Neural progenitor cell (in vitro differentiated cells): ENCODE results near the gene TBC1D20. TPM values are rescaled to one million over a fixed set of nuclear protein-coding genes. Genes with fewer than 3 reads are reported as not detected.

ENCODE experiments used
- DNase-seq: peaks from one replicate; pipeline ENCODE4 v3.0.0-alpha.2; 2016; ENCODE audit warnings: low spot score
- H2AFZ ChIP-seq: fragments of 200-600 bp; sonication (generic); replicated peaks from 2 replicates; pipeline ENCODE4 v1.6.1; 2016; ENCODE audit warnings: antibody characterized with exemption
- H3F3A ChIP-seq: fragments of 200-600 bp; sonication (generic); 2 replicates; pipeline ENCODE4 v1.6.1; 2016; ENCODE audit warnings: antibody characterized with exemption, low read depth
- H3K27ac ChIP-seq: fragments of 200-600 bp; sonication (generic); 2 replicates; pipeline ENCODE4 v1.5.1; 2016; ENCODE audit warnings: mild to moderate bottlenecking
- H3K27me3 ChIP-seq: fragments of 200-600 bp; sonication (generic); 2 replicates; pipeline ENCODE4 v1.6.1; 2016; ENCODE audit warnings: mild to moderate bottlenecking, moderate library complexity
- H3K36me3 ChIP-seq: fragments of 200-600 bp; sonication (generic); 2 replicates; pipeline ENCODE4 v1.5.1; 2016
- H3K4me1 ChIP-seq: fragments of 200-600 bp; sonication (generic); 2 replicates; pipeline ENCODE4 v1.6.1; 2016; ENCODE audit warnings: mixed run types
- H3K4me2 ChIP-seq: fragments of 200-600 bp; sonication (generic); 2 replicates; pipeline ENCODE4 v1.6.1; 2016
- H3K4me3 ChIP-seq: fragments of 200-600 bp; sonication (generic); 2 replicates; pipeline ENCODE4 v1.5.1; 2016
- H3K79me2 ChIP-seq: fragments of 200-600 bp; sonication (generic); 2 replicates; pipeline ENCODE4 v1.6.1; 2016; ENCODE audit warnings: low read depth
- H3K9ac ChIP-seq: fragments of 200-600 bp; sonication (generic); 2 replicates; pipeline ENCODE4 v1.6.1; 2016
- H3K9me3 ChIP-seq: fragments of 200-600 bp; sonication (generic); 2 replicates; pipeline ENCODE4 v1.5.1; 2016; ENCODE audit warnings: low read depth
- H4K20me1 ChIP-seq: fragments of 200-600 bp; sonication (generic); 2 replicates; pipeline ENCODE4 v1.6.1; 2016; ENCODE audit warnings: low read depth
- H3K27ac Mint-ChIP-seq: 3 replicates; pipeline ENCODE4 v1.8.0; 2021; ENCODE audit warnings: mixed read lengths
- H3K27me3 Mint-ChIP-seq: 2 replicates; pipeline ENCODE4 v1.8.0; 2022; ENCODE audit warnings: low read depth, mild to moderate bottlenecking, inconsistent platforms, moderate library complexity, mixed read lengths; ENCODE audit not compliant: insufficient read depth
- H3K36me3 Mint-ChIP-seq: 3 replicates; pipeline ENCODE4 v1.8.0; 2021; ENCODE audit warnings: mixed read lengths
- H3K4me1 Mint-ChIP-seq: 3 replicates; pipeline ENCODE4 v1.8.0; 2021; ENCODE audit warnings: mixed read lengths
- H3K4me3 Mint-ChIP-seq: 3 replicates; pipeline ENCODE4 v1.8.0; 2021; ENCODE audit warnings: mild to moderate bottlenecking, moderate library complexity, mixed read lengths
- H3K9me3 Mint-ChIP-seq: 3 replicates; pipeline ENCODE4 v1.8.0; 2020; ENCODE audit warnings: mixed read lengths
- CTCF ChIP-seq: fragments of 200-600 bp; sonication (generic); IDR thresholded peaks from 2 replicates; pipeline ENCODE4 v1.5.1; 2017; ENCODE audit warnings: antibody characterized with exemption, mild to moderate bottlenecking
- EZH2 ChIP-seq: fragments of 200-600 bp; sonication (generic); IDR thresholded peaks from 2 replicates; pipeline ENCODE4 v1.6.1; 2017; ENCODE audit warnings: antibody characterized with exemption, mild to moderate bottlenecking, moderate library complexity
- EZH2phosphoT487 ChIP-seq: fragments of 200-600 bp; sonication (generic); IDR thresholded peaks from 2 replicates; pipeline ENCODE4 v1.6.1; 2017; ENCODE audit warnings: antibody characterized with exemption
- total RNA-seq: library from RNA; depleted of rRNA; stranded (reverse); fragments of >200 nt; gene quantifications from 2 replicates; pipeline ENCODE4 v1.2.3, GENCODE V29; 2015; ENCODE audit warnings: low replicate concordance

Gene TBC1D20
- total RNA-seq, 1 donor from 2014 or later, result 23.2 TPM

DNA sequence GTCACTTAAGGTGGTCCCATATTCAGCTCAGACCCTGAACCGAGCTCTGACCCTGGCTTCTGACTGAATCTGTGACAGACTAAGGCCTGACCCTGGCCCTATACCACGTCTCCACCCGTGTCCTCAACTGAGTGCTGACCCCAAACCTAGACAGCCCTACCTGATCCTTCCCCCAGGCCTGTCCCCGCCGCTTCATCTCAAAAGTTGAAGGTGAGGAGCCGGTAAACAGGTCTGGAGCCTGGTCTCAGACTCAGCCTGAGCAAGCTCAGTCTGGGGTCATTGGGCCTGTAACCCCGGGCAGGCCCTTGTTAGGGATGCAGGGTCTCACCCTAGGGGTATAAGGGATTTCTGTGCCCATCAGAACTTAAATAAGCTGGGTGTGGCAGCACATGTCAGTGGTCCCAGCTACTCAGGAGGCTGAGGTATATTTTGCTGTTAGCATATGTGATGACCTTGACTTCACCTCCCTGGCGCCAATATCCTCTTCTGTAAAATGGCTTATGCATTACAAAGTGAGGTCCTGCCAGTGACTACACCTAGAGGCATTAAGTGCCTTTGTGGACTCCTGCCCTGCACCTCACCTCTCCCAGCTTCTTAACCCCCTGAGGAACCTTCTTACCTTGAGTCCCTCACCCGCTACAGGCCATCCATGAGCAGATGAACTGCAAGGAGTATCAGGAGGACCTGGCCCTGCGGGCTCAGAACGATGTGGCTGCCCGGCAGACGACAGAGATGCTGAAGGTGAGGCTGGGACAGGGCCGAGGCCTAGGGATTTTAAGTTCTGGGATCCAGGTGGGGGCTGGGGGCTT, 34.3 kb downstream of the TBC1D20 start:
- H3F3A ChIP-seq, result peaks cover 3% of the 10 kb centered on the region
- H3K4me2 ChIP-seq, result no peak overlapping the region
- no peaks in the 10 kb centered on the region for H3K4me1 ChIP-seq
- no peaks in the 10 kb centered on the region for H3K79me2 ChIP-seq
- H3K4me3 Mint-ChIP-seq, result no peak overlapping the region
- TF ChIP-seq EZH2, result no peak
- TF ChIP-seq EZH2phosphoT487, result no peak
- TF ChIP-seq CTCF, result no peak
- peaks cover 6% of the 10 kb centered on the region for H3K4me1 Mint-ChIP-seq
- no peaks in the 10 kb centered on the region for H3K36me3 ChIP-seq
- DNase-seq, result no peak
- no peak overlapping the region for H3K4me3 ChIP-seq
- H3K9me3 ChIP-seq, result no peaks in the 10 kb centered on the region
- H3K27ac Mint-ChIP-seq, result no peak overlapping the region
- H3K36me3 Mint-ChIP-seq, result peaks cover 6% of the 10 kb centered on the region
- no peaks in the 10 kb centered on the region for H3K9me3 Mint-ChIP-seq
- no peak overlapping the region for H3K27ac ChIP-seq
- no peak overlapping the region for H2AFZ ChIP-seq
- H3K27me3 Mint-ChIP-seq, result peaks cover 2% of the 10 kb centered on the region
- H4K20me1 ChIP-seq, result peaks cover 5% of the 10 kb centered on the region
- H3K27me3 ChIP-seq, result no peaks in the 10 kb centered on the region
- H3K9ac ChIP-seq, result no peak overlapping the region

DNA sequence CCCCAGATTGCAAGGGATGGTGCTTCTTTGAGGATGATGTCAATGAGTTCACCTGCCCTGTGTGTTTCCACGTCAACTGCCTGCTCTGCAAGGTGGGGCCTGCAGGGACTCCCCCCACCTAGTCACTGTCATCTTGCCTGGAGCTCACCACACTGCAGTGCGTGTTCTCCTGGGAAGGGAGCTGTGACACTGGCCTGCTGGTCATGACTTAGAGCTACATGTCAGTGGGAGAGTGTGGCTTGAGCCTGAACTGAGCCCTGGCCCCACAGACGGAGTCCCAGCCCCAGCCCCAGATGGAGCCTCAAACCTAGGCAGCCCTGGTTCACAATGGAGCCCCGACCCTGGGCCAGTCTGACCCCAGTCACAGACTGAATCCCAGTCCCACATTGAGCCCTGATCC, 34.9 kb downstream of the TBC1D20 start:
- Histone ChIP-seq H3K4me2 (no peak overlapping the region), H4K20me1 (peaks cover 5% of the 10 kb centered on the region), H3K79me2 (no peaks in the 10 kb centered on the region), H3K27me3 (no peaks in the 10 kb centered on the region), H3K9ac (no peak overlapping the region), H3K36me3 (no peaks in the 10 kb centered on the region), H3F3A (peaks cover 3% of the 10 kb centered on the region), H2AFZ (no peak overlapping the region), H3K4me3 (no peak overlapping the region), H3K9me3 (no peaks in the 10 kb centered on the region), H3K27ac (no peak overlapping the region), H3K4me1 (no peaks in the 10 kb centered on the region)
- no peaks in the 10 kb centered on the region for H3K9me3 Mint-ChIP-seq
- TF ChIP-seq EZH2phosphoT487, result no peak
- no peak for TF ChIP-seq CTCF
- TF ChIP-seq EZH2, result no peak
- peaks cover 6% of the 10 kb centered on the region for H3K36me3 Mint-ChIP-seq
- H3K4me3 Mint-ChIP-seq, result no peak overlapping the region
- peaks cover 2% of the 10 kb centered on the region for H3K27me3 Mint-ChIP-seq
- no peak for DNase-seq
- H3K4me1 Mint-ChIP-seq, result peaks cover 6% of the 10 kb centered on the region
- no peak overlapping the region for H3K27ac Mint-ChIP-seq

DNA sequence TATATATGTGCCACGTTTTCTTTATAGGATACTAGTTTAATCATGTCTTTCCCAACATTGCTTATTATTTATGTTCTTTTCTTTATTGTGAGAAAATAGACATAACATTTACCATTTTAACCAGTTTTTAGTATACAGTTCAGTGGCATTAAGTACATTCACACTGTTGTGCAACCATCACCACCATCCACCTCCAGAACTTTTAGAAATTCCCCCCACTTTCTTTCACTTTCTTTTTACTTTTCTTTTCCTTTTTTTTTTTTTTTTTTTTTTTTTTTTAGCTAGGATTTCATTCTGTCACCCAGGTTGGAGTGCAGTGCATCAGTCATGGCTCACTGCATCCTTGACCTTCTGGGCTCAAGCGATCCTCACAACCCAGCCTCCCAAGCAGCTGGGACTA, 35.8 kb downstream of the TBC1D20 start:
- Histone ChIP-seq H3K36me3 (no peaks in the 10 kb centered on the region), H2AFZ (no peak overlapping the region), H3K4me3 (no peak overlapping the region), H3K4me1 (no peaks in the 10 kb centered on the region), H4K20me1 (peaks cover 5% of the 10 kb centered on the region), H3K9me3 (no peaks in the 10 kb centered on the region), H3K9ac (no peak overlapping the region), H3K79me2 (no peaks in the 10 kb centered on the region), H3F3A (peaks cover under 1% of the 10 kb centered on the region), H3K27me3 (no peaks in the 10 kb centered on the region), H3K4me2 (no peak overlapping the region), H3K27ac (no peak overlapping the region)
- H3K9me3 Mint-ChIP-seq, result no peaks in the 10 kb centered on the region
- H3K27ac Mint-ChIP-seq, result no peak overlapping the region
- peaks cover 5% of the 10 kb centered on the region for H3K4me1 Mint-ChIP-seq
- H3K27me3 Mint-ChIP-seq, result peaks cover 3% of the 10 kb centered on the region
- peaks cover 13% of the 10 kb centered on the region for H3K36me3 Mint-ChIP-seq
- no peak for DNase-seq
- no peak overlapping the region for H3K4me3 Mint-ChIP-seq
- TF ChIP-seq EZH2phosphoT487, result no peak
- no peak for TF ChIP-seq EZH2
- TF ChIP-seq CTCF, result no peak
